IMR-90 (cell line): ENCODE measurements around the gene TXNDC11. TPM values are rescaled to one million over a fixed set of nuclear protein-coding genes. Genes with fewer than 3 reads are reported as not detected.

Experiments used
- ATAC-seq: fragments of 200-7000 bp; cut with Tn5 transposase; 2 replicates; pipeline ENCODE4 v1.9.1; 2020; ENCODE audit warnings: low read depth, mild to moderate bottlenecking, moderate library complexity
- BruUV-seq: library from RNA; stranded (reverse); fragments of 400-500 nt; replicated peaks from 2 replicates; lab custom pipeline; 2021; lab: Mats Ljungman, UMichigan
- CTCF ChIA-PET: fragments of 300-600 bp; formaldehyde crosslinking; extraction: SDS; loops from one replicate; lab custom pipeline; 2021; ENCODE audit warnings: antibody characterized with exemption; lab: Yijun Ruan, JAX
- POLR2A ChIA-PET: fragments of 300-600 bp; sonication (Branson Sonifier 250); formaldehyde crosslinking; loops from one replicate; lab custom pipeline; 2022; ENCODE audit warnings: antibody characterized with exemption; ENCODE audit not compliant: unreplicated experiment; lab: Charles Lee
- DNase-seq: peaks from one replicate; pipeline ENCODE4 v3.0.0; 2013
- H2AFZ ChIP-seq: replicated peaks from 2 replicates; pipeline ENCODE3; 2013; ENCODE audit warnings: low read length, mild to moderate bottlenecking; ENCODE audit not compliant: poor library complexity
- H2AK5ac ChIP-seq: 2 replicates; pipeline ENCODE4 v1.6.1; 2013; ENCODE audit warnings: low read depth, low read length, inconsistent platforms
- H2AK9ac ChIP-seq: replicated peaks from 2 replicates; pipeline ENCODE3; 2013; ENCODE audit warnings: mild to moderate bottlenecking, low read depth, low read length, moderate library complexity; ENCODE audit not compliant: poor library complexity
- H2BK120ac ChIP-seq: 2 replicates; pipeline ENCODE4 v1.6.1; 2013; ENCODE audit warnings: low read depth, low read length, inconsistent platforms
- H2BK15ac ChIP-seq: 3 replicates; pipeline ENCODE4 v1.6.1; 2013; ENCODE audit warnings: low read depth, low read length, inconsistent platforms
- H2BK20ac ChIP-seq: 2 replicates; pipeline ENCODE4 v1.6.1; 2013; ENCODE audit warnings: low read depth, mild to moderate bottlenecking, inconsistent platforms, low read length, moderate library complexity
- H2BK5ac ChIP-seq: 2 replicates; pipeline ENCODE4 v1.6.1; 2013; ENCODE audit warnings: mild to moderate bottlenecking, low read depth, low read length, inconsistent platforms; ENCODE audit not compliant: poor library complexity, severe bottlenecking
- H3K14ac ChIP-seq: replicated peaks from 2 replicates; pipeline ENCODE4 v1.6.1; 2013; ENCODE audit warnings: low read depth, low read length, inconsistent platforms
- H3K18ac ChIP-seq: 2 replicates; pipeline ENCODE4 v1.6.1; 2013; ENCODE audit warnings: low read depth, low read length, control low read depth
- H3K23ac ChIP-seq: 2 replicates; pipeline ENCODE4 v1.6.1; 2013; ENCODE audit warnings: low read depth, low read length, inconsistent platforms
- H3K27ac ChIP-seq: 2 replicates; pipeline ENCODE4 v1.5.1; 2013; ENCODE audit warnings: mild to moderate bottlenecking, control low read depth, low read length; ENCODE audit not compliant: insufficient read depth
- H3K27me3 ChIP-seq: 2 replicates; pipeline ENCODE4 v1.6.1; 2013; ENCODE audit warnings: low read length; ENCODE audit not compliant: control insufficient read depth, insufficient read depth
- H3K36me3 ChIP-seq: 2 replicates; pipeline ENCODE4 v1.6.1; 2013; ENCODE audit warnings: low read length, mixed read lengths; ENCODE audit not compliant: control insufficient read depth, insufficient read depth
- H3K4ac ChIP-seq: 2 replicates; pipeline ENCODE4 v1.6.1; 2013; ENCODE audit warnings: low read depth, low read length, inconsistent platforms
- H3K4me1 ChIP-seq: 2 replicates; pipeline ENCODE4 v1.6.1; 2013; ENCODE audit warnings: low read length, mixed read lengths; ENCODE audit not compliant: control insufficient read depth, insufficient read depth
- H3K4me2 ChIP-seq: 2 replicates; pipeline ENCODE4 v1.6.1; 2013; ENCODE audit warnings: low read depth, mild to moderate bottlenecking, control low read depth, low read length, moderate library complexity
- H3K4me3 ChIP-seq: 2 replicates; pipeline ENCODE4 v1.5.1; 2013; ENCODE audit warnings: low read depth, mild to moderate bottlenecking, control low read depth, low read length, moderate library complexity; ENCODE audit not compliant: insufficient read depth
- H3K56ac ChIP-seq: 2 replicates; pipeline ENCODE4 v1.6.1; 2013; ENCODE audit warnings: low read length, inconsistent platforms; ENCODE audit not compliant: insufficient read depth; ENCODE audit errors: extremely low read depth
- H3K79me1 ChIP-seq, 2 experiments: 2 replicates each; pipeline ENCODE4 v1.6.1; 2013; ENCODE audit warnings: low read length in 2 of 2, inconsistent platforms in 1 of 2, low read depth in 1 of 2
- H3K9ac ChIP-seq: 2 replicates; pipeline ENCODE4 v1.6.1; 2013; ENCODE audit warnings: low read depth, low read length, control low read depth
- H3K9me1 ChIP-seq: 2 replicates; pipeline ENCODE4 v1.6.1; 2013; ENCODE audit warnings: low read length, inconsistent platforms; ENCODE audit not compliant: insufficient read depth
- H3K9me3 ChIP-seq: 2 replicates; pipeline ENCODE4 v1.6.1; 2013; ENCODE audit warnings: low read length; ENCODE audit not compliant: control insufficient read depth, insufficient read depth
- H4K20me1 ChIP-seq: 2 replicates; pipeline ENCODE4 v1.6.1; 2013; ENCODE audit warnings: low read length, inconsistent platforms; ENCODE audit not compliant: insufficient read depth
- H4K5ac ChIP-seq: 2 replicates; pipeline ENCODE4 v1.6.1; 2013; ENCODE audit warnings: mild to moderate bottlenecking, low read depth, low read length, control low read depth
- H4K8ac ChIP-seq, 2 experiments: 2 replicates each; pipeline ENCODE4 v1.6.1; 2013; ENCODE audit warnings: low read depth in 2 of 2, low read length in 2 of 2, control low read depth in 1 of 2, inconsistent platforms in 1 of 2
- H4K91ac ChIP-seq: 2 replicates; pipeline ENCODE4 v1.6.1; 2013; ENCODE audit warnings: low read depth, low read length, inconsistent platforms; ENCODE audit not compliant: insufficient read depth
- BHLHE40 ChIP-seq: fragments of 150-350 bp; IDR thresholded peaks from 2 replicates; pipeline ENCODE4 v1.6.1; 2016; ENCODE audit warnings: mild to moderate bottlenecking, low read depth, low read length
- CTCF ChIP-seq: conservative IDR thresholded peaks from 2 replicates; pipeline ENCODE4 v1.5.1; 2012; ENCODE audit warnings: mild to moderate bottlenecking, low read depth, low read length, improper control_type of control experiment
- ELK1 ChIP-seq: fragments of 150-350 bp; IDR thresholded peaks from 2 replicates; pipeline ENCODE4 v1.6.1; 2016; ENCODE audit warnings: low read depth, mild to moderate bottlenecking, low read length, moderate library complexity, borderline replicate concordance
- MAFK ChIP-seq: IDR thresholded peaks from 2 replicates; pipeline ENCODE4 v1.6.1; 2012; ENCODE audit warnings: low read depth, low read length, improper control_type of control experiment
- MAZ ChIP-seq: IDR thresholded peaks from 2 replicates; pipeline ENCODE4 v1.6.1; 2012; ENCODE audit warnings: low read depth, mild to moderate bottlenecking, low read length, improper control_type of control experiment, moderate library complexity, borderline replicate concordance
- MXI1 ChIP-seq: IDR thresholded peaks from 2 replicates; pipeline ENCODE4 v1.6.1; 2012; ENCODE audit warnings: low read depth, mild to moderate bottlenecking, low read length, moderate library complexity, borderline replicate concordance
- POLR2A ChIP-seq: IDR thresholded peaks from 2 replicates; pipeline ENCODE4 v1.6.1; 2012; ENCODE audit warnings: mild to moderate bottlenecking, low read depth, low read length
- RAD21 ChIP-seq: IDR thresholded peaks from 2 replicates; pipeline ENCODE4 v1.6.1; 2012; ENCODE audit warnings: low read length, improper control_type of control experiment
- RCOR1 ChIP-seq: IDR thresholded peaks from 2 replicates; pipeline ENCODE4 v1.6.1; 2012; ENCODE audit warnings: mild to moderate bottlenecking, low read length, improper control_type of control experiment; ENCODE audit not compliant: insufficient replicate concordance
- SMC3 ChIP-seq: fragments of 150-350 bp; IDR thresholded peaks from 2 replicates; pipeline ENCODE4 v1.6.1; 2016; ENCODE audit warnings: low read depth, mild to moderate bottlenecking, antibody characterized with exemption, low read length, moderate library complexity
- USF2 ChIP-seq: fragments of 150-350 bp; IDR thresholded peaks from 2 replicates; pipeline ENCODE4 v1.6.1; 2017; ENCODE audit warnings: mild to moderate bottlenecking, antibody characterized with exemption, low read length, low read depth
- WGBS, 2 experiments: methylation state at CpG; one replicate each; pipeline versions ENCODE4 v1.1.5 to v1.1.7; 2013; ENCODE audit warnings: missing lambda C conversion rate in 2 of 2; ENCODE audit not compliant: insufficient read length in 1 of 2; ENCODE audit errors: extremely low coverage in 2 of 2; 5-methylcytosine and 5-hydroxymethylcytosine counted together
- dilution Hi-C: fragments of 300-500 bp; cut with HindIII; formaldehyde crosslinking; loops from one replicate; pipeline ENCODE4 v1.14.3; 2018; ENCODE audit warnings: low sequenced_read_pairs; ENCODE audit not compliant: unreplicated experiment
- in situ Hi-C: fragments of 300-500 bp; cut with MboI; formaldehyde crosslinking; loops from 3 replicates; pipeline ENCODE4 v1.14.3; 2019; ENCODE audit warnings: low sequenced_read_pairs, inconsistent platforms, mixed read lengths
- intact Hi-C: fragments of 100-400 bp; cut with micrococcal nuclease; formaldehyde crosslinking; loops from 2 replicates; pipeline ENCODE4 v1.10.0; 2022
- polyA plus RNA-seq, 3 experiments: library from polyadenylated mRNA; depleted of rRNA; stranded (reverse); fragments of >200 nt; gene quantifications; 2 replicates each; pipeline ENCODE4 v1.2.3, GENCODE V29; 2012; ENCODE audit warnings: low replicate concordance in 1 of 3
- total RNA-seq: library from RNA; depleted of rRNA; stranded (reverse); fragments of >200 nt; gene quantifications from 2 replicates; pipeline ENCODE4 v1.2.3, GENCODE V29; 2012

The TXNDC11 gene
- total and polyA plus RNA-seq, 2 of the 4 experiments (the other 2 are of a cell fraction) = 25.3 to 42.9 TPM

- POLR2A ChIA-PET = interaction anchor here (0.7 to 1.1 kb wide), 3 partner anchors 9 to 108 kb away, joined by 3 read pairs; no protein-coding TSS in a partner anchor
- no TSS peak for BruUV-seq
- CTCF ChIA-PET = interaction anchor here (0.7 to 2.7 kb wide), 6 partner anchors 9 to 233 kb away, joined by 3 to 18 read pairs (median 4); no protein-coding TSS in a partner anchor
- Histone ChIP-seq H3K9me3 (no peaks in the 10 kb centered on the region), H3K14ac (peak overlapping the region; percentile 93), H3K27ac (peak overlapping the region; percentile 84), H3K18ac (peak overlapping the region; percentile 89), H3K4ac (peak overlapping the region; percentile 97), H2BK5ac (peak overlapping the region; percentile 98), H2AK9ac (peak overlapping the region; percentile 42), H4K20me1 (peaks cover 3% of the 10 kb centered on the region; the same call in 1 of the 2 replicates), H3K4me1 (peaks cover 13% of the 10 kb centered on the region), H3K9me1 (0 out of 2 replicates have a peak, but pooled peaks cover 4% of the 10 kb centered on the region), H3K79me1 (no peaks in the 10 kb centered on the region), H4K8ac (peak overlapping the region; percentile 77 to 96), H3K56ac (peak overlapping the region; percentile 58; the same call in 1 of the 2 replicates), H3K36me3 (no peaks in the 10 kb centered on the region), H3K27me3 (no peaks in the 10 kb centered on the region), H3K4me2 (peak overlapping the region; percentile 55), H2AK5ac (peak overlapping the region; percentile 97), H4K91ac (peak overlapping the region; percentile 98), H2BK15ac (peak overlapping the region; percentile 78; the same call in 2 of the 3 replicates), H3K23ac (peak overlapping the region; percentile 97), H3K9ac (peak overlapping the region; percentile 39), H2AFZ (peak overlapping the region; percentile 77), H2BK120ac (peak overlapping the region; percentile 96), H2BK20ac (peak overlapping the region; percentile 94), H4K5ac (peak overlapping the region; percentile 86), H3K4me3 (no peak overlapping the region)
- ATAC-seq (peak; percentile 92), DNase-seq (peak; percentile 100)
- in situ Hi-C loops (loop anchor here (5.0 to 10.0 kb wide), 3 partner anchors 68 to 675 kb away; no protein-coding TSS in a partner anchor), dilution Hi-C loops (no loop called here), intact Hi-C loops (loop anchor here (2.0 to 10.0 kb wide), 6 partner anchors 43 to 675 kb away; no protein-coding TSS in a partner anchor)
- WGBS, 2 experiments = 16% methylated on average over 13 of the region's 25 CpGs; no CpG with 5 or more reads in 1 of the 2 experiments
- TF ChIP-seq CTCF (no peak), RAD21 (peak; percentile 32; the same call in 1 of the 2 replicates), MAZ (0 out of 2 replicates have a peak, but pooled peaks have one; percentile 49), USF2 (peak; percentile 78), SMC3 (peak; percentile 2; the same call in 1 of the 2 replicates), RCOR1 (peak; percentile 7), MXI1 (peak; percentile 75; the same call in 1 of the 2 replicates), ELK1 (no peak), MAFK (peak; percentile 89), POLR2A (peak; percentile 80), BHLHE40 (peak; percentile 89)
Observed at GRCh38 chr16:11639925-11640899, 102.4 kb downstream of the TXNDC11 start.
